ENCODE results near the gene CTRB1. TPM values are rescaled to one million over a fixed set of nuclear protein-coding genes. Genes with fewer than 3 reads are reported as not detected.

Gene CTRB1
- total and polyA plus RNA-seq, 2 donors (not counting 3 experiments of a cell fraction or from before 2014, with no cell fraction given): not detected

DNA sequence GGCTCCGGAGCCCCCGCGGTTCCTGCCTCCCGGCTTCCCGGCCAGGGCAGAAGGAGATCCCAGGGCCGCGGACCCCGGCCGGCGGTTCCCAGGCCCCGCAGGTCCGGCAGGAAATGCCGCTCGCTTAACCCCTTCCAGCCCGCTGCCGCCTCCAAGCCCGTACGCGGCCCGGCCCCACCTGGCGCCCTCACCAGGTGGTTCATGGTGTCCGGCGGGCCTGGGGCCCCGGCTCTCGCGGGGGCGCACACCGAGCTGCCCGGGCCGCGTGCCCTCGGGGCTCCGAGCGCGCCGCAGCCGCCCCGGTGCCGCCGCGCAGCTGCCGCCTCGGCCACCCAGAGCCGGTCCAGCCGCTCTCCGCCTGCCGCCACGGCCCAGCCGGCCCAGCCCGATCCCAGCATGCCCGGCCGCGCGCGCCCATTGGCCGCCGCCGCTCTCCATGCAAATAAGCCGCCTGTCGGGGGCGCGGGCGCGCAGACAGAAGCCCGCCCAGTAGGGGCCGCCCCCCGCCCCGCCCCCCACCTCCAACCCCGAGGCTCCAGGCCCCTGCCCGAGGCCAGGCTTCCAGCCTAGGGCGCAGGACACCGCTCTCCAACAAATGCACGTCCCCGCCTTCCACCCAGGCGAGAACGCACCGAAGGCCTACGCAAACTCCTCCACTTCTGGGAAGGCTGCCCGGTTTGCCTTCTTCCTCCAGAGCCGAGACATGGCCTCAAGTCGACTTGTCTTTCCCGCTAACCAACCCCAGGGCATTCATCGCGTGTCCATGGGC lies 32.7 kb downstream of the CTRB1 start, which contains the start of gene BCAR1:
Gene BCAR1 (minus strand): TSS at position 345 of the 769 bp plus-strand sequence. CDS start 142 bp downstream, at position 203.
- ChIA-PET CTCF (interaction anchor here (0.9 to 8.4 kb wide), 7 partner anchors 18 to 151 kb away, joined by 3 to 48 read pairs (median 10); no protein-coding TSS in a partner anchor), POLR2A (interaction anchor here (0.6 kb wide), 1 partner anchor 141 kb away, joined by 3 read pairs; no protein-coding TSS in a partner anchor)
- Histone ChIP-seq H3K36me3 (ENCODE audit: control insufficient read depth in 2 of 2, extremely low read depth in 1 of 2, insufficient read depth in 2 of 2, low read length in 2 of 2) (peaks cover 0 to 3% of the 10 kb centered on the region in 2 experiments), H3K4me3 (replicated peaks in 1 of 3; ENCODE audit: insufficient read depth in 1 of 3, low read depth in 1 of 3, low read length in 3 of 3) (peak within 1 kb of the TSS; percentile 50 to 83 (median 80)), H3K4me1 (ENCODE audit: control insufficient read depth, extremely low read depth, insufficient read depth, low read length) (peaks cover 80% of the 10 kb centered on the region), H3K4me2 (ENCODE audit: insufficient read depth, low read length) (peak within 1 kb of the TSS; percentile 76), H3K9me3 (replicated peaks; ENCODE audit: control insufficient read depth, insufficient read depth, low read length) (no peaks in the 10 kb centered on the region), H3K79me2 (ENCODE audit: control insufficient read depth, insufficient read depth, low read length) (peaks cover 92% of the 10 kb centered on the region), H2AFZ (ENCODE audit: low read depth, low read length) (no peak within 1 kb of the TSS), H3K27me3 (ENCODE audit: control insufficient read depth in 2 of 2, insufficient read depth in 2 of 2, low read length in 2 of 2) (no peaks in the 10 kb centered on the region), H3K9me1 (replicated peaks; ENCODE audit: control insufficient read depth, extremely low read depth, insufficient read depth, low read length) (no peaks in the 10 kb centered on the region), H3K27ac (ENCODE audit: insufficient read depth, low read depth, low read length) (peak within 1 kb of the TSS; percentile 92), H4K20me1 (replicated peaks; ENCODE audit: control insufficient read depth, extremely low read depth, insufficient read depth, low read length) (no peaks in the 10 kb centered on the region), H3K9ac (replicated peaks; ENCODE audit: extremely low read depth, insufficient read depth, low read length) (peak within 1 kb of the TSS; percentile 87)
- FAIRE-seq: peak; percentile 88
- TF ChIP-seq POLR2AphosphoS5 (IDR thresholded peaks at IDR 0.05; ENCODE audit: insufficient read depth, low read depth, low read length) (peak; percentile 94), POLR2A (IDR thresholded peaks at IDR 0.05; ENCODE audit: low read depth, low read length) (peak; percentile 73), FOS (IDR thresholded peaks at IDR 0.05; ENCODE audit: borderline replicate concordance, insufficient read depth, low read length) (no peak), GATA2 (IDR thresholded peaks at IDR 0.05; ENCODE audit: insufficient read depth, insufficient read length, low read depth, low read length) (no peak)
- TF ChIP-seq, protein P1, sequence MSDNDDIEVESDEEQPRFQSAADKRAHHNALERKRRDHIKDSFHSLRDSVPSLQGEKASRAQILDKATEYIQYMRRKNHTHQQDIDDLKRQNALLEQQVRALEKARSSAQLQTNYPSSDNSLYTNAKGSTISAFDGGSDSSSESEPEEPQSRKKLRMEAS (IDR thresholded peaks at IDR 0.05; ENCODE audit: insufficient read depth, insufficient read length): no peak
- DNase-seq (ENCODE audit: low read depth, low spot score): peak; percentile 89
- intact Hi-C loops (cut with micrococcal nuclease) (loop anchor here (1.0 to 5.0 kb wide), 3 partner anchors 17 to 211 kb away; partner anchors contain the start of gene TMEM170A), dilution Hi-C loops (cut with MboI; ENCODE audit: extremely low pct_ligation_motif_present, low sequenced_read_pairs) (no loop called here)
- BruUV-seq (replicated peaks): no TSS peak

All from endothelial cell of umbilical vein (primary cell).